H54 (cell line): ENCODE measurements around the gene ABCB8.

ENCODE experiments used
- DNase-seq: peaks from one replicate; pipeline ENCODE4 v3.0.0; 2011; ENCODE audit warnings: low spot score, mixed read lengths; ENCODE audit not compliant: insufficient read length
- FAIRE-seq: peaks from 3 replicates; lab custom pipeline; 2011; peaks lifted over from hg19 to GRCh38; lab: Jason Lieb, UNC
- POLR2A ChIP-seq: IDR thresholded peaks from 2 replicates; pipeline ENCODE4 v1.6.1; 2011; ENCODE audit warnings: low read depth, mild to moderate bottlenecking, low read length

ABCB8 gene

DNA sequence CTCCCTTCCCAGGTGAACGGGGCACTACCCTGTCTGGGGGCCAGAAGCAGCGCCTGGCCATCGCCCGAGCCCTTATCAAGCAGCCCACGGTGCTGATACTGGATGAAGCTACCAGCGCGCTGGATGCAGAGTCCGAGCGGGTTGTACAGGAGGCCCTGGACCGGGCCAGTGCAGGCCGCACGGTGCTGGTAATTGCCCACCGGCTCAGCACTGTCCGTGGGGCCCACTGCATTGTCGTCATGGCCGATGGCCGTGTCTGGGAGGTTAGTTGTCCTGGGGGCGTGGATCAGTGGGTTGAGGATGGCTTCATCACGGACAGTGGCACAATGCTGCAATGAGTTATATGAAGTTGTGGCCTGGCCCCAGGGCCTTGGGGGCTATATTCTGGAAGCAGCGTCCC lies 15.7 kb downstream of the ABCB8 start:
- DNase-seq, result no peak
- FAIRE-seq, result no peak
- TF ChIP-seq POLR2A, result no peak

DNA sequence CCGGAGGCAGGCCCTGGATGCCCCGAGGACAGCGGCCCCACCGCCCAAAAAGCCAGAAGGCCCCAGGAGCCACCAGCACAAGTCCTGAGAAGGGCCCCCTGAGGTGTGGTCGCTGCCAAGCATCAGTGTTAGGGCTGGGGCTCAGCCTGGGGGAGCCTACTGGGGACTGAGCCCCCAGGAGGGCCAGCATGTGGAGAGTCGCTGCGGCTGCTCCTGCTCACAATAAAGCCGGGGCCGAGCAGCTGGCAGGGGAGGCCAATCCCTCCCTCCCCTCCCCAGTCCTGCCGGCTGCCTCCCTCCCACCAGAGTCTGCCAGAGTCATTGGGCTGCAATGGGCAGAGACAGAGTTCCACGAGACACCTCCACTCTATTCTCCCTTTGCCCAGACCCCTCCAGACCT lies 17.0 kb downstream of the ABCB8 start:
- DNase-seq (no peak), FAIRE-seq (no peak)
- no peak for TF ChIP-seq POLR2A

- no peak for TF ChIP-seq POLR2A
- FAIRE-seq, result no peak
- DNase-seq, result no peak
Measured at GRCh38 chr7:151045967-151046366, 17.7 kb downstream of the ABCB8 start.

- DNase-seq, result peak; percentile 54
- FAIRE-seq, result no peak
- no peak for TF ChIP-seq POLR2A
Measured at GRCh38 chr7:151046603-151047573, 18.6 kb downstream of the ABCB8 start.

GRCh38 chr7:151047976-151048815 lies 19.9 kb downstream of the ABCB8 start, which contains the start of gene ASIC3:
Gene ASIC3 (plus strand): TSS chr7:151048531. CDS start chr7:151048886, 355 bp downstream.
- no peak for FAIRE-seq
- DNase-seq, result no peak
- TF ChIP-seq POLR2A, result no peak

GRCh38 chr7:151048911-151049463 lies 20.7 kb downstream of the ABCB8 start:
- no peak for FAIRE-seq
- no peak for TF ChIP-seq POLR2A
- DNase-seq, result no peak

DNA sequence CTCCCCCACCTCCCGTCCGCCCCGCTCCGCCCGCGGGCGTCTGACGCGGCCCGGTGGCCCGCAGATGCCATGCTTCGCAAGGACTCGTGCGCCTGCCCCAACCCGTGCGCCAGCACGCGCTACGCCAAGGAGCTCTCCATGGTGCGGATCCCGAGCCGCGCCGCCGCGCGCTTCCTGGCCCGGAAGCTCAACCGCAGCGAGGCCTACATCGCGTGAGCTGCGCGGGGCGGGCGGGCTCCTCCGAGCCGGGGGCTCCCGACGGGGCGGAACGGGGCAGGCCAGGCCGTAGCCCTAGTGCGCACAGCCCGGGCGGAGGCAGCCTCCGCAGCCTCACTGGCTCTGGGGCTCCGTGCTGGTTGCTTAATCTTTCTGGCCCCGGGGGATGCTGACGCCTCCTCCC lies 22.9 kb downstream of the ABCB8 start:
- no peak for TF ChIP-seq POLR2A
- DNase-seq (no peak), FAIRE-seq (no peak)

DNA sequence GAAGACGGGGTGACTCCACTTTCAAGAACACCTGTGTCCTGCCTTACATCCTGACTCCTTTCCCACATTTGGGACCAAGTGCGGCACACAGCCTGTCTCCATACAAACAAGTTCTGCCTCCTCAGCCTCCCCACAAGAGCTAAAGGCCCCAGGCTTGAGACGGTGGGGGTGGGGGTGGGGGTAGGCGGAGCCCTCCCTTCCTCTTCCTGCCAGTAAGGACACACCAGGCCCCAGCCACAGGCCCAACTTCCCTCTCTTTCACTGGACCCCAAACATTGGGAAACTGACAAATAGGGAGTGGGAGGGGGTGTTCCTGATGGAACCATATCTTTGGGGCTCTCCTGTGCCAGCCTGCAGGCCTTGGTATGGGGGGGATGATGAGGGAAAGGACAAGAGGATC lies 24.8 kb downstream of the ABCB8 start:
- no peak for TF ChIP-seq POLR2A
- DNase-seq (no peak), FAIRE-seq (no peak)

DNA sequence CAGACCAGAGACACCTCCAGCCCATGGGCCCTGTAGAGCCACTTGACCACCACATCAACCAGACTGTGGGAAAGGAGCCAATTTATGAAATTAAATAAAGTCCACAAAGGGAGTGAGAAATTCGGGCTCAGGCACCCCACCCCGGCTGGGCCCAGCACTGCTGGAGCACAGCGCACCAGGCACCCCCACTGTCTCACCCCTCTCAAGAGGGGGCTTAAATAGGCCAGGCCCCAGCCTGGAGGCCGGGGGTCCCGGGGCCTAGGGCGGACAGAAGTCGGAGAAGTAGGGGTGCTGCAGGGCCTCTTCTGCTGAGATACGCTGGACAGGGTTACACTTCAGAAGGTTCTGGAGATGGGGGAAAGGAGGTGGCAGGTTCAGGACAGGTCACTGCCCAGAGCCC lies 25.5 kb downstream of the ABCB8 start:
- DNase-seq, result no peak
- no peak for TF ChIP-seq POLR2A
- FAIRE-seq, result no peak

DNA sequence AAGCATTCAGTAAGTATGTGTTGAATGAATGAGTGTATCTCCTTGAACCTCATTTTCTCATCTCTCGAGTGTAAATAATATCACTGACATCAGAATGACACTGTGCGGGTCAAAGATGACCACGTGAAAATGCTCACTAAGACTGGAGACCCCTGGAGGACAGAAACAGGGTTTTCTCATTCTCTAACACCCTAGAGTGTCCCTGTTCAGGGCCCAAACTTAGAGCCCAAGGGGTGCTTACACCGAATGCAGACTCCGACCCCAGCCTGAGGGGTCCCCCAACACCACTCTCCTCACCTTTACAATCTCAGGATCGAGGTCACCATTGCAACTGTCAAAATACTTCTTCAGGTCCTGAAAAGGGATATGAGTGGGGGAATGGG lies 28.0 kb downstream of the ABCB8 start:
- FAIRE-seq (no peak), DNase-seq (no peak)

GRCh38 chr7:151056666-151057505 lies 28.6 kb downstream of the ABCB8 start:
- no peak for FAIRE-seq
- no peak for DNase-seq

More for the DNA sequence above, 28.0 kb downstream of the ABCB8 start:
- no peak for TF ChIP-seq POLR2A

DNA sequence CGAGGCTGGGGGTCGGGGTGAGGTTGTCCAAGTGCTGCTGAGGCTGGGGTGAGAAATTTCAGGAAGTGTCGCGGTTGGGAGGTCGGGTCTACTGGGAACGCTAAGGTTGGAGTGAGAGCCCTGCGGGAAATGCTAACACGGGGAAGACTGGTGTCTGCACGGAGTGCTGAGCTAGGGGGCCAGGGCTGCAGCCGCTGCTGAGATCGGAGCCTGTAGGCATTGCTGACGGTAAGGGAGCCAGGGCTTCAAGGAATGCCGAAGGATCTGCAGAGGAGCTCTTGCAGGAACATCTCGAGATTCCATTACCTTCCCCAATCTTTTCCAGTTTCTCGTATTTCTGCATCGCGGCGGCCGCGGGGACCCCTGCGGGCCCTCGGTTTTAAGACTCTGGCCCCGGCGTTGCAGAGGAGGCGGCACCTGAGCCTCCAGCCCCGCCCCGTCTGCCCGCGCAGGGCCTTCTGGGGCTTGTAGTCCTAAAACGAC lies 29.3 kb downstream of the ABCB8 start, which contains the start of gene CDK5:
CDK5 (minus strand) TSS at position 392 of the 483 bp plus-strand sequence; CDS start at position 343, 49 bp downstream.
- DNase-seq, result peak; percentile 74
- FAIRE-seq, result no peak
- TF ChIP-seq POLR2A, result no peak

More at GRCh38 chr7:151056666-151057505, 28.6 kb downstream of the ABCB8 start:
- no peak; the same call in 1 of the 2 replicates for TF ChIP-seq POLR2A
